ENCODE results near the gene C3orf20.

DNA sequence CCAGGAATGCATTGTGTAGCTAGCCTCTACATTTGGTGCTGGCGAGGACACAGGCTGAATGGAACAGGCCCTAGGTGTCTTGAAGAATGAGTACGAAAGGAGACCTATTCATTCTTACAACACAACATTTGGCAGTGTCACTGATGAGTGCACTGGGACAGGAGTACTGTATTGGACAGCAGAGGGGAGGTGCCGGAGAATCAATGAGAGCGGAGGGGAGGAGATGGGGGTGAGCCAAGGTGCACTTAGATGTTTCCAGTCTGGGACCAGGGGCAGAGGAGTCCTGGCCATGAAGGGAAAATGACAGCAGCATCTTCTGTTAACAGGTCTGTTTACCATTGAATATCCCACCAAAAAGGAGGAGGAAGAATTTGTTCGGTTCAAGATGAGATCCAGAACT lies 53.2 kb downstream of the C3orf20 start:
- no peak for TF ChIP-seq EP300 (IDR thresholded peaks at IDR 0.05; ENCODE audit: borderline replicate concordance)
- TF ChIP-seq, protein P1, sequence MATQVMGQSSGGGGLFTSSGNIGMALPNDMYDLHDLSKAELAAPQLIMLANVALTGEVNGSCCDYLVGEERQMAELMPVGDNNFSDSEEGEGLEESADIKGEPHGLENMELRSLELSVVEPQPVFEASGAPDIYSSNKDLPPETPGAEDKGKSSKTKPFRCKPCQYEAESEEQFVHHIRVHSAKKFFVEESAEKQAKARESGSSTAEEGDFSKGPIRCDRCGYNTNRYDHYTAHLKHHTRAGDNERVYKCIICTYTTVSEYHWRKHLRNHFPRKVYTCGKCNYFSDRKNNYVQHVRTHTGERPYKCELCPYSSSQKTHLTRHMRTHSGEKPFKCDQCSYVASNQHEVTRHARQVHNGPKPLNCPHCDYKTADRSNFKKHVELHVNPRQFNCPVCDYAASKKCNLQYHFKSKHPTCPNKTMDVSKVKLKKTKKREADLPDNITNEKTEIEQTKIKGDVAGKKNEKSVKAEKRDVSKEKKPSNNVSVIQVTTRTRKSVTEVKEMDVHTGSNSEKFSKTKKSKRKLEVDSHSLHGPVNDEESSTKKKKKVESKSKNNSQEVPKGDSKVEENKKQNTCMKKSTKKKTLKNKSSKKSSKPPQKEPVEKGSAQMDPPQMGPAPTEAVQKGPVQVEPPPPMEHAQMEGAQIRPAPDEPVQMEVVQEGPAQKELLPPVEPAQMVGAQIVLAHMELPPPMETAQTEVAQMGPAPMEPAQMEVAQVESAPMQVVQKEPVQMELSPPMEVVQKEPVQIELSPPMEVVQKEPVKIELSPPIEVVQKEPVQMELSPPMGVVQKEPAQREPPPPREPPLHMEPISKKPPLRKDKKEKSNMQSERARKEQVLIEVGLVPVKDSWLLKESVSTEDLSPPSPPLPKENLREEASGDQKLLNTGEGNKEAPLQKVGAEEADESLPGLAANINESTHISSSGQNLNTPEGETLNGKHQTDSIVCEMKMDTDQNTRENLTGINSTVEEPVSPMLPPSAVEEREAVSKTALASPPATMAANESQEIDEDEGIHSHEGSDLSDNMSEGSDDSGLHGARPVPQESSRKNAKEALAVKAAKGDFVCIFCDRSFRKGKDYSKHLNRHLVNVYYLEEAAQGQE (IDR thresholded peaks at IDR 0.05; ENCODE audit: low read depth) = no peak
- TF ChIP-seq RAD21 (IDR thresholded peaks at IDR 0.05; ENCODE audit: low read depth) = no peak
- TF ChIP-seq NFIC (IDR thresholded peaks at IDR 0.05) = no peak
- no peak for TF ChIP-seq TAF1 (IDR thresholded peaks at IDR 0.05; ENCODE audit: low read depth)
- TF ChIP-seq TCF12 (IDR thresholded peaks at IDR 0.05; ENCODE audit: low read depth) = no peak
- TF ChIP-seq EGR1 (IDR thresholded peaks at IDR 0.05) = no peak
- no peak for TF ChIP-seq CREB1 (IDR thresholded peaks at IDR 0.05; ENCODE audit: low read depth)
- TF ChIP-seq TEAD4 (IDR thresholded peaks at IDR 0.05) = no peak
- TF ChIP-seq CEBPB (IDR thresholded peaks at IDR 0.05) = no peak
- TF ChIP-seq, protein P2, sequence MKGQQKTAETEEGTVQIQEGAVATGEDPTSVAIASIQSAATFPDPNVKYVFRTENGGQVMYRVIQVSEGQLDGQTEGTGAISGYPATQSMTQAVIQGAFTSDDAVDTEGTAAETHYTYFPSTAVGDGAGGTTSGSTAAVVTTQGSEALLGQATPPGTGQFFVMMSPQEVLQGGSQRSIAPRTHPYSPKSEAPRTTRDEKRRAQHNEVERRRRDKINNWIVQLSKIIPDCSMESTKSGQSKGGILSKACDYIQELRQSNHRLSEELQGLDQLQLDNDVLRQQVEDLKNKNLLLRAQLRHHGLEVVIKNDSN (IDR thresholded peaks at IDR 0.05) = no peak
- TF ChIP-seq, protein P3, sequence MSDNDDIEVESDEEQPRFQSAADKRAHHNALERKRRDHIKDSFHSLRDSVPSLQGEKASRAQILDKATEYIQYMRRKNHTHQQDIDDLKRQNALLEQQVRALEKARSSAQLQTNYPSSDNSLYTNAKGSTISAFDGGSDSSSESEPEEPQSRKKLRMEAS (IDR thresholded peaks at IDR 0.05) = no peak
- TF ChIP-seq YY1 (IDR thresholded peaks at IDR 0.05; ENCODE audit: low read depth) = no peak

Measured in Ishikawa (cell line).